Keratinocyte (primary cell): ENCODE results near the gene ALOX15. TPM values are rescaled to one million over a fixed set of nuclear protein-coding genes. Genes with fewer than 3 reads are reported as not detected.

Source experiments
- DNase-seq: peaks from one replicate; pipeline ENCODE4 v3.0.0-alpha.2; 2011; ENCODE audit warnings: low read depth, missing footprints, low spot score
- FAIRE-seq: peaks from 2 replicates; lab custom pipeline; 2011; peaks lifted over from hg19 to GRCh38; lab: Jason Lieb, UNC
- H2AFZ ChIP-seq: 2 replicates; pipeline ENCODE4 v1.6.0; 2012; ENCODE audit warnings: low read length, control low read depth, inconsistent platforms; ENCODE audit not compliant: control insufficient read depth
- H3K27ac ChIP-seq: 2 replicates; pipeline ENCODE4 v1.5.1; 2011; ENCODE audit warnings: low read length; ENCODE audit not compliant: control insufficient read depth, insufficient read depth
- H3K27me3 ChIP-seq: 3 replicates; pipeline ENCODE4 v1.6.0; 2011; ENCODE audit warnings: low read length; ENCODE audit not compliant: control insufficient read depth, insufficient read depth; ENCODE audit errors: extremely low read depth
- H3K36me3 ChIP-seq, 2 experiments: 2 replicates in 1 of 2; 3 replicates in 1 of 2; pipeline ENCODE4 v1.5.1; 2011; ENCODE audit warnings: low read length in 2 of 2, mild to moderate bottlenecking in 1 of 2; ENCODE audit not compliant: control insufficient read depth in 2 of 2, insufficient read depth in 2 of 2; ENCODE audit errors: extremely low read depth in 1 of 2
- H3K4me1 ChIP-seq: 3 replicates; pipeline ENCODE4 v1.5.1; 2011; ENCODE audit warnings: low read length; ENCODE audit not compliant: control insufficient read depth, insufficient read depth; ENCODE audit errors: extremely low read depth
- H3K4me2 ChIP-seq: 3 replicates; pipeline ENCODE4 v1.6.0; 2011; ENCODE audit warnings: low read depth, low read length; ENCODE audit not compliant: control insufficient read depth, insufficient read depth; ENCODE audit errors: extremely low read depth
- H3K4me3 ChIP-seq, 3 experiments: fragments of 200-600 bp in 1 of 3; sonication (generic) in 1 of 3; 2 replicates in 2 of 3; 3 replicates in 1 of 3; pipeline ENCODE4 v1.5.1; 2011 to 2016; ENCODE audit warnings: low read length in 3 of 3, mild to moderate bottlenecking in 3 of 3, control low read depth in 2 of 3, inconsistent platforms in 1 of 3, low read depth in 1 of 3, mixed read lengths in 1 of 3, mixed run types in 1 of 3, moderate library complexity in 1 of 3; ENCODE audit not compliant: control insufficient read depth in 2 of 3, insufficient read depth in 2 of 3; ENCODE audit errors: extremely low read depth in 1 of 3
- H3K79me2 ChIP-seq: 2 replicates; pipeline ENCODE4 v1.6.0; 2012; ENCODE audit warnings: low read length; ENCODE audit not compliant: control insufficient read depth, insufficient read depth
- H3K9ac ChIP-seq: 3 replicates; pipeline ENCODE4 v1.6.0; 2011; ENCODE audit warnings: low read length; ENCODE audit not compliant: control insufficient read depth, insufficient read depth; ENCODE audit errors: extremely low read depth
- H3K9me1 ChIP-seq: 3 replicates; pipeline ENCODE4 v1.6.0; 2011; ENCODE audit warnings: low read length; ENCODE audit not compliant: control insufficient read depth, insufficient read depth; ENCODE audit errors: extremely low read depth
- H3K9me3 ChIP-seq: 2 replicates; pipeline ENCODE4 v1.5.1; 2012; ENCODE audit warnings: low read depth, low read length; ENCODE audit not compliant: control insufficient read depth
- H4K20me1 ChIP-seq: 3 replicates; pipeline ENCODE4 v1.6.0; 2011; ENCODE audit warnings: low read length; ENCODE audit not compliant: control insufficient read depth, insufficient read depth; ENCODE audit errors: extremely low read depth
- CTCF ChIP-seq, 3 experiments: IDR thresholded peaks in 1 of 3; conservative IDR thresholded peaks in 1 of 3; optimal IDR thresholded peaks in 1 of 3; 2 replicates in 2 of 3; 3 replicates in 1 of 3; pipeline versions ENCODE3 to v1.5.1; 2011; ENCODE audit warnings: low read length in 3 of 3, mild to moderate bottlenecking in 3 of 3, moderate library complexity in 2 of 3, control low read depth in 1 of 3, inconsistent platforms in 1 of 3; ENCODE audit not compliant: insufficient read depth in 2 of 3; ENCODE audit errors: extremely low read depth in 1 of 3
- EZH2 ChIP-seq: IDR thresholded peaks from one replicate; pipeline ENCODE4 v1.6.1; 2012; ENCODE audit warnings: inconsistent platforms, mild to moderate bottlenecking, low read length, moderate library complexity
- dilution Hi-C: fragments of 300-500 bp; cut with MboI; formaldehyde crosslinking; loops from one replicate; pipeline ENCODE4 v1.7.0; 2020; ENCODE audit warnings: low sequenced_read_pairs; ENCODE audit not compliant: extremely low pct_ligation_motif_present
- polyA plus RNA-seq, 5 experiments: library from polyadenylated mRNA; depleted of rRNA in 3 of 5; stranded (reverse) in 3 of 5; stranded (forward) in 1 of 5; unstranded in 1 of 5; fragments of >200 nt; gene quantifications; 1 replicate in 1 of 5; 2 replicates in 3 of 5; 3 replicates in 1 of 5; pipeline versions ENCODE4 v1.2.1 to v1.2.3, GENCODE V29; 2011 to 2012; ENCODE audit warnings: missing spikeins in 2 of 5, low read depth in 1 of 5, low replicate concordance in 1 of 5

Gene ALOX15
- polyA plus RNA-seq, 1 donor (not counting 4 experiments of a cell fraction or from before 2014, with no cell fraction given) = 0.04 TPM

GRCh38 chr17:4583782-4584100 lies 57.7 kb downstream of the ALOX15 start:
- Histone ChIP-seq H3K9me1 (peaks cover 2% of the 10 kb centered on the region), H3K4me1 (peaks cover 14% of the 10 kb centered on the region), H3K79me2 (no peaks in the 10 kb centered on the region), H3K27me3 (peaks cover 66% of the 10 kb centered on the region), H3K9me3 (no peaks in the 10 kb centered on the region), H4K20me1 (no peaks in the 10 kb centered on the region), H2AFZ (no peak overlapping the region), H3K27ac (no peak overlapping the region), H3K4me3 (no peak overlapping the region), H3K4me2 (no peak overlapping the region), H3K36me3 (no peaks in the 10 kb centered on the region), H3K9ac (no peak overlapping the region)
- FAIRE-seq = no peak
- DNase-seq = no peak
- dilution Hi-C loops = no loop called here
- peak; percentile 46 for TF ChIP-seq EZH2
- TF ChIP-seq CTCF (optimal IDR thresholded peaks at IDR 0.05 in 1 of 3, IDR thresholded peaks at IDR 0.05 in 1 of 3, conservative IDR thresholded peaks at IDR 0.05 in 1 of 3; ENCODE audit: extremely low read depth in 1 of 3, insufficient read depth in 2 of 3, low read length in 3 of 3) = no peak

- peaks cover 60% of the 10 kb centered on the region for H3K27me3 ChIP-seq
- no peak for FAIRE-seq
- dilution Hi-C loops = no loop called here
These were observed 58.3 kb downstream of the ALOX15 start for GRCh38 chr17:4583206-4583605.

More at GRCh38 chr17:4583206-4583605, 58.3 kb downstream of the ALOX15 start:
- no peak for TF ChIP-seq EZH2
- no peak for TF ChIP-seq CTCF (optimal IDR thresholded peaks at IDR 0.05 in 1 of 3, IDR thresholded peaks at IDR 0.05 in 1 of 3, conservative IDR thresholded peaks at IDR 0.05 in 1 of 3; ENCODE audit: extremely low read depth in 1 of 3, insufficient read depth in 2 of 3, low read length in 3 of 3)
- H3K4me2 ChIP-seq = no peak overlapping the region
- H3K4me1 ChIP-seq = peaks cover 14% of the 10 kb centered on the region
- H3K27ac ChIP-seq = no peak overlapping the region
- H4K20me1 ChIP-seq = no peaks in the 10 kb centered on the region
- no peaks in the 10 kb centered on the region for H3K9me3 ChIP-seq
- H3K9me1 ChIP-seq = peaks cover 2% of the 10 kb centered on the region
- H3K79me2 ChIP-seq = no peaks in the 10 kb centered on the region
- no peak overlapping the region for H2AFZ ChIP-seq
- no peaks in the 10 kb centered on the region for H3K36me3 ChIP-seq
- H3K4me3 ChIP-seq = no peak overlapping the region
- no peak for DNase-seq
- no peak overlapping the region for H3K9ac ChIP-seq
